Endothelial cell of umbilical vein (primary cell): ENCODE data around the gene TBPL1.

Source experiments
- JUN ChIP-seq: IDR thresholded peaks from 2 replicates; pipeline ENCODE4 v1.6.1; 2011; ENCODE audit warnings: borderline replicate concordance, low read depth; ENCODE audit not compliant: insufficient read length, insufficient read depth
- POLR2A ChIP-seq: IDR thresholded peaks from 2 replicates; pipeline ENCODE4 v1.6.1; 2012; ENCODE audit warnings: low read depth, mild to moderate bottlenecking, control low read depth, low read length
- TF ChIP-seq, protein P1 (sequence below), 2 donors: IDR thresholded peaks; 1 replicate in 1 of 2; 2 replicates in 1 of 2; pipeline ENCODE4 v1.5.1; 2011; ENCODE audit warnings: low read length in 2 of 2, mild to moderate bottlenecking in 2 of 2, moderate library complexity in 2 of 2, control low read depth in 1 of 2, inconsistent platforms in 1 of 2, low read depth in 1 of 2; ENCODE audit not compliant: insufficient read depth in 1 of 2; ENCODE audit errors: extremely low read depth in 1 of 2

DNA sequence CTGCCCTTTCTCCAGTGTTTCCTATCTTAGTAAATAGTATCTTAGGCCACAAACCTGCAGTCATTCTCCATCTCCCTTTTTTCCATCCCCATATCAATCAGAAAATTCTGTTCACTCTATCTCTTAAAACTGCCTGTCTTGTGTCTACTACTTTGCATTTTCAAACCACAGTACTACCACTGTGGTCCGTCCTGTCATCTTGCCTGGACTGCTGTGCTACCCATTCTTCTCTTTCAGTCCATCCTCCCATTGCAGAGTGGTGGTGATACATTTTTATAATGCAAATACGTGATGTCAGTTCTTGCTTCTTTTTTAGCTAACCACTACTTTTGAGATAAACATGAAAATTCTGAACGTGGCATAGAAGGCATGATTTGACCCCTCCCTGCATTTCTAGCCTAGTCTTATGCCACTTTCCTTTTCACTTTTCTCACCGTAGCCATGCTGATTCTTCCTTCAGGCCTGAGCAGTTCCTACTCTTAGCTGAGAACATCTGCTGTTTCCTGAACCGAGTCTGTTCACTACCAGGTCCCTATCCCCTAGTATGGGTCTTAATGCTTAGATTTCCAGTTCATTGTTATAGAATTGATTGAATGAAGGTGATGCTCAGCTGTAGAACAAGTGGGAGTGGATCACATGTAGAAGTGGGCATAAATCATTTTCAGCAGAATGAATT is 13.8 kb downstream of the TBPL1 start:
- TF ChIP-seq, protein P1, sequence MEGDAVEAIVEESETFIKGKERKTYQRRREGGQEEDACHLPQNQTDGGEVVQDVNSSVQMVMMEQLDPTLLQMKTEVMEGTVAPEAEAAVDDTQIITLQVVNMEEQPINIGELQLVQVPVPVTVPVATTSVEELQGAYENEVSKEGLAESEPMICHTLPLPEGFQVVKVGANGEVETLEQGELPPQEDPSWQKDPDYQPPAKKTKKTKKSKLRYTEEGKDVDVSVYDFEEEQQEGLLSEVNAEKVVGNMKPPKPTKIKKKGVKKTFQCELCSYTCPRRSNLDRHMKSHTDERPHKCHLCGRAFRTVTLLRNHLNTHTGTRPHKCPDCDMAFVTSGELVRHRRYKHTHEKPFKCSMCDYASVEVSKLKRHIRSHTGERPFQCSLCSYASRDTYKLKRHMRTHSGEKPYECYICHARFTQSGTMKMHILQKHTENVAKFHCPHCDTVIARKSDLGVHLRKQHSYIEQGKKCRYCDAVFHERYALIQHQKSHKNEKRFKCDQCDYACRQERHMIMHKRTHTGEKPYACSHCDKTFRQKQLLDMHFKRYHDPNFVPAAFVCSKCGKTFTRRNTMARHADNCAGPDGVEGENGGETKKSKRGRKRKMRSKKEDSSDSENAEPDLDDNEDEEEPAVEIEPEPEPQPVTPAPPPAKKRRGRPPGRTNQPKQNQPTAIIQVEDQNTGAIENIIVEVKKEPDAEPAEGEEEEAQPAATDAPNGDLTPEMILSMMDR (IDR thresholded peaks at IDR 0.05; ENCODE audit: extremely low read depth in 1 of 2, insufficient read depth in 1 of 2, low read depth in 1 of 2, low read length in 2 of 2) = no peak
- TF ChIP-seq JUN (no peak), POLR2A (no peak)
